Upper lobe of right lung (tissue), 1 donor: ENCODE measurements around the gene TCF12. TPM values are rescaled to one million over a fixed set of nuclear protein-coding genes. Genes with fewer than 3 reads are reported as not detected.

Experiments used
- ATAC-seq: fragments of 200-7000 bp; cut with Tn5 transposase; one replicate; pipeline ENCODE4 v1.9.1; 2020; ENCODE audit warnings: mild to moderate bottlenecking, moderate library complexity
- DNase-seq: peaks from one replicate; pipeline ENCODE4 v3.0.0-alpha.2; 2020
- H3K27ac ChIP-seq: fragments of 200-600 bp; one replicate; pipeline ENCODE4 v1.8.0; 2022
- H3K27me3 ChIP-seq: fragments of 200-600 bp; one replicate; pipeline ENCODE4 v1.8.0; 2022; ENCODE audit warnings: mild to moderate bottlenecking
- H3K36me3 ChIP-seq: fragments of 200-600 bp; one replicate; pipeline ENCODE4 v1.8.0; 2022
- H3K4me1 ChIP-seq: fragments of 200-600 bp; one replicate; pipeline ENCODE4 v1.8.0; 2022
- H3K4me3 ChIP-seq: fragments of 200-600 bp; one replicate; pipeline ENCODE4 v1.8.0; 2022; ENCODE audit warnings: mild to moderate bottlenecking
- H3K9me3 ChIP-seq: fragments of 200-600 bp; one replicate; pipeline ENCODE4 v1.8.0; 2022
- intact Hi-C: fragments of 100-400 bp; cut with DNase I; formaldehyde crosslinking; loops from one replicate; pipeline ENCODE4 v1.11.0; 2022
- total RNA-seq: library from RNA; stranded (reverse); fragmentation: NEBNext Ultra II Directional; extraction: Animal tissue kit (Norgen Biotek cat#: 25700); gene quantifications from one replicate; pipeline ENCODE4 v1.2.1, GENCODE V29; 2021
- TF ChIP-seq, protein P1 (sequence below): fragments of 200-600 bp; IDR thresholded peaks from one replicate; pipeline ENCODE4 v1.8.0; 2022; ENCODE audit warnings: antibody characterized with exemption
- donor health status: DM: no; HTN: yes; CAD: no; lungs with severe emphysema.

TCF12 gene
- total RNA-seq, 1 donor from 2014 or later: 103 TPM

DNA sequence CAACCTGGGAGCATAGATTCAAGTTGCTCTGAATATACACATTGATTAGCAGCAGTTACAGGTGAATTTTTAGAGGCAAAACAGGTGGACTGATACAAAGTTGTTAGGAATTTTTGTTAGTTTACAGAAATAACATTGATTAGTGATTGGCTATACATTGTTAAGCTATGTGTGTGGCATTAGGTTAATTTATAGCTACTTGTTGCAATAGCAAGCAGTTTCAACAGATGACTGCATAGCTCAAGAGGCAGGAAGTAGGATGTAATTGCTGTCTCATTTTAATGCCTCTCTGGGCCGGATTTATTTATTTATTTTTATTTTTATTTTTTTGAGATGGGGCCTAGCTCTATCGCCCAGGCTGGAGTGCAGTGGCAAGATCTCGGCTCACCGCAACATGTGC is 99.7 kb downstream of the TCF12 start:
- H3K27ac ChIP-seq: no peak overlapping the region

DNA sequence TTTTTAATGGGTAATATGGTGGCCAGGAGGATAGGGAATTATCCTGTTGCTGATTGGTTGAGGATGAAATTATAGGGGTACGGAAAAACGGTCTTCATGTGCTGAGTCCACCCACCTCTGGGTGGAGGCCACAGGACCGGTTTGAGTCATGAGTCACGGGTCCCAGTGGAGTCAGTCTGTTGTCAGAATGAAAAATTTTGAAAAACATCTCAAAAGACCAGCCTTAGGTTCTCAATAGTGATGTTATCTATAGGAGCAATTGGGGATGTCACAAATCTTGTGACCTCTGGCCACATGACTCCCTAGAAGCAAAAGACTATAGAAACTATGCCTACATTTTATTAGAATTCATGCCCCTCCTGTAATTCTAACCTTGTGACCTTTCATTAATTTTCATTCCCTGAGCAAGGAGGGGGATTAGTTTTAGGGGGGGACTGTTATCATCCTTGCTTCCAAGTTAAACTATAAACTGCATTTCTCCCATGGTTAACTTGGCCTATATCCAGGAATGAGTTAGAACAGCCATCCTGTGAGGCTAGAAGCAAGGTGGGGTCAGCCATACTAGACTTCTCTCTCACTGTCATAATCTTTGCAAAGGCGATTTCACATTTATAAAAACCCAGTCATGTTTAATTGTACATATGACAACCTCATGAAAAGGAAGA is 101.2 kb downstream of the TCF12 start:
- intact Hi-C loops: no loop called here

More for the DNA sequence above, 99.7 kb downstream of the TCF12 start:
- no peaks in the 10 kb centered on the region for H3K9me3 ChIP-seq
- TF ChIP-seq, protein P1, sequence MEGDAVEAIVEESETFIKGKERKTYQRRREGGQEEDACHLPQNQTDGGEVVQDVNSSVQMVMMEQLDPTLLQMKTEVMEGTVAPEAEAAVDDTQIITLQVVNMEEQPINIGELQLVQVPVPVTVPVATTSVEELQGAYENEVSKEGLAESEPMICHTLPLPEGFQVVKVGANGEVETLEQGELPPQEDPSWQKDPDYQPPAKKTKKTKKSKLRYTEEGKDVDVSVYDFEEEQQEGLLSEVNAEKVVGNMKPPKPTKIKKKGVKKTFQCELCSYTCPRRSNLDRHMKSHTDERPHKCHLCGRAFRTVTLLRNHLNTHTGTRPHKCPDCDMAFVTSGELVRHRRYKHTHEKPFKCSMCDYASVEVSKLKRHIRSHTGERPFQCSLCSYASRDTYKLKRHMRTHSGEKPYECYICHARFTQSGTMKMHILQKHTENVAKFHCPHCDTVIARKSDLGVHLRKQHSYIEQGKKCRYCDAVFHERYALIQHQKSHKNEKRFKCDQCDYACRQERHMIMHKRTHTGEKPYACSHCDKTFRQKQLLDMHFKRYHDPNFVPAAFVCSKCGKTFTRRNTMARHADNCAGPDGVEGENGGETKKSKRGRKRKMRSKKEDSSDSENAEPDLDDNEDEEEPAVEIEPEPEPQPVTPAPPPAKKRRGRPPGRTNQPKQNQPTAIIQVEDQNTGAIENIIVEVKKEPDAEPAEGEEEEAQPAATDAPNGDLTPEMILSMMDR: no peak
- H3K27me3 ChIP-seq: no peaks in the 10 kb centered on the region
- ATAC-seq (no peak), DNase-seq (no peak)
- H3K4me3 ChIP-seq: no peak overlapping the region
- H3K4me1 ChIP-seq: no peaks in the 10 kb centered on the region
- intact Hi-C loops: no loop called here
- H3K36me3 ChIP-seq: no peaks in the 10 kb centered on the region

DNA sequence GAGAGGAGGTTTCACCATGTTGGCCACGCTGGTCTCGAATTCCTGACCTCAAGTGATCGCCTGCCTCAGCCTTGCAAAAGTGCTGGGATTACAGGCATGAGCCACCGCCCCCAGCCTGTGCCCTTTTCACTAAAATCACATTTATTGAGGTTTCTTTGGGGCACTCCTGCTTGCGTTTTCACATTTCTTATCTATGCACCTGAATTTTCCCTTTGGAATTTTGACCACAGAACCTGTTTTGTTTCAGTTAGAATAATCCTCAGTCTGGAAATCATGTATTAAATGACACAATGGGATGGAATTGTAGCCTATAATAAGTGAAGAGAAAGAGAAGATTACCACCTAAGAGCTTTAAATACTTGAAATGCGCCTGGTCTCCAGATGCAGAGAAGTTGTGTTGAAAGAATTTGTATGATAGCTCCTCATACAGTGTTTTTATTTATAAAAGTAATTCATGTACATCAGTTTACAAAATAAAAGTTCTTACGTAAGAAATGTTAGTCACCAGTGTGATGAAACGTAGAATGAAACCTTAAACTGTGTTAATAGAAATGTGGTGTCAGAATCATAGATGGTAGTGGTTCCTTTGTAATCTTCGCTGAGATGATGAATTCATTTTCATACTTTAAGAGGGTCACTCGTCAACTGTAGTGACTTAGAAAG is 107.0 kb downstream of the TCF12 start:
- intact Hi-C loops: no loop called here
- Histone ChIP-seq H3K36me3 (no peaks in the 10 kb centered on the region), H3K4me3 (no peak overlapping the region), H3K27ac (no peak overlapping the region), H3K4me1 (peaks cover 9% of the 10 kb centered on the region), H3K27me3 (no peaks in the 10 kb centered on the region), H3K9me3 (no peaks in the 10 kb centered on the region)
- DNase-seq: no peak
- ATAC-seq: no peak
- TF ChIP-seq, protein P1: no peak

More for the DNA sequence above, 101.2 kb downstream of the TCF12 start:
- H3K4me1 ChIP-seq: no peaks in the 10 kb centered on the region
- TF ChIP-seq, protein P1: no peak
- no peaks in the 10 kb centered on the region for H3K9me3 ChIP-seq
- no peak overlapping the region for H3K27ac ChIP-seq
- ATAC-seq: no peak
- no peaks in the 10 kb centered on the region for H3K27me3 ChIP-seq
- no peak for DNase-seq
- no peaks in the 10 kb centered on the region for H3K36me3 ChIP-seq
- no peak overlapping the region for H3K4me3 ChIP-seq

DNA sequence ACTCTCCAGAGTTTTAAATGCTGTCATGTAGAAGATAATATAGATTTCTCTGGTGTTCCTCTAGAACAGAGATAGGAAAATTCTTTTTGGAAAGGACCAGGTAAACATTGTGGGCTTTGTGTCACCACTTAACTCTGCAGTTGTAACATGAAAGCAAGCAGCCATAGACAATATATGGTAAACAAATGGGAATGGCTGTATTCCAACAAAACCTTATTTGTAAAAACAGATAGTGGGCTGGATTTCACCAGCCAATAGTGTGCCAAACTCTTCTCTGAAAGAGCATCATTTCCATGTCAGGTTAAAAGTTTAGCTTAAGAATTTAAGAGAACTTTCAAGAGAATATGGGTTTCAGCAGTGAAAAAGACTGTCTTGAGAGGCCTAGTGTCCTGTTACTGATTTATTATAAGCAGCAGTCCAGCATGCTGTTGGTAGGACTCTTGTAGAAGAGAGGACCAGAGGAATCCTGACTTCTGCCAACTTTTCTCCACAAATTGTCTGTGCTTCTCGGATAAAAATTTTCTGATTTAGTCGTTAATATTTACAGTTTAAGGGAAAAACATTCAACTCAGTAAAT is 107.7 kb downstream of the TCF12 start:
- Histone ChIP-seq H3K4me1 (peaks cover 15% of the 10 kb centered on the region), H3K4me3 (no peak overlapping the region), H3K9me3 (no peaks in the 10 kb centered on the region), H3K27ac (no peak overlapping the region), H3K36me3 (no peaks in the 10 kb centered on the region), H3K27me3 (no peaks in the 10 kb centered on the region)
- DNase-seq: no peak
- intact Hi-C loops: no loop called here
- no peak for ATAC-seq
- TF ChIP-seq, protein P1: no peak

DNA sequence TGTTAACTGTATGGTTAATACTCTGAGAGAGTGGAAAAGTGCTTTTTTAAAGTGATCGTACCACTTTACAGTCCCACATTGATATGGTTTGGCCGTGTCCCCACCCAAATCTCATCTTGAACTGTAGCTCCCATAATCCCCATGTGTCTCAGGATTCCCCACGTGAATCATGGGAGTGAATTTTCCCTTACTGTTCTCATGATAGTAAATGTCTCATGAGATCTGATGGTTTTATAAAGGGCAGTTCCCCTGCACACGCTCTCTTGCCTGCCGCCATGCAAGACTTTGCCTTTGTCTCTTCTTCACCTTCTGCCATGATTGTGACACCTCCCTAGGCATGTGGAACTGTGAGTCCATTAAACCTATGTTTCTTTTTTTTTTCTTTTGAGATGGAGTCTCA is 109.2 kb downstream of the TCF12 start:
- no peaks in the 10 kb centered on the region for H3K9me3 ChIP-seq
- intact Hi-C loops: no loop called here
- H3K4me1 ChIP-seq: peaks cover 25% of the 10 kb centered on the region
- H3K27ac ChIP-seq: no peak overlapping the region
- TF ChIP-seq, protein P1: no peak
- DNase-seq (no peak), ATAC-seq (no peak)
- no peaks in the 10 kb centered on the region for H3K36me3 ChIP-seq
- H3K27me3 ChIP-seq: no peaks in the 10 kb centered on the region
- H3K4me3 ChIP-seq: no peak overlapping the region
